WTC11 (cell line): ENCODE measurements around the gene GPR152. TPM values are rescaled to one million over a fixed set of nuclear protein-coding genes. Genes with fewer than 3 reads are reported as not detected.
A peak's percentile ranks its signal among the peaks of the same experiment; 100 is the strongest.

Source experiments
- ATAC-seq: fragments of 200-7000 bp; cut with Tn5 transposase; 2 replicates; pipeline ENCODE4 v1.10.0; 2021; ENCODE audit warnings: mild to moderate bottlenecking, moderate library complexity
- CTCF ChIA-PET: fragments of 300-600 bp; sonication (Branson Sonifier 250); formaldehyde crosslinking; loops from one replicate; lab custom pipeline; 2021; ENCODE audit warnings: antibody characterized with exemption; lab: Charles Lee
- POLR2A ChIA-PET: fragments of 350-600 bp; sonication (Branson Sonifier 250); formaldehyde crosslinking; loops from one replicate; lab custom pipeline; 2021; ENCODE audit warnings: antibody characterized with exemption; lab: Charles Lee
- DNase-seq: peaks from one replicate; pipeline ENCODE4 v3.0.0; 2021; ENCODE audit warnings: low spot score
- H3K27ac Mint-ChIP-seq: 2 replicates; pipeline ENCODE4 v1.8.0; 2021; ENCODE audit warnings: mixed read lengths
- H3K27me3 Mint-ChIP-seq: 2 replicates; pipeline ENCODE4 v1.8.0; 2021; ENCODE audit warnings: low read depth, mild to moderate bottlenecking, moderate library complexity, mixed read lengths
- H3K36me3 Mint-ChIP-seq: 2 replicates; pipeline ENCODE4 v1.8.0; 2021; ENCODE audit warnings: mixed read lengths
- H3K4me1 Mint-ChIP-seq: 2 replicates; pipeline ENCODE4 v1.8.0; 2022; ENCODE audit warnings: mixed read lengths
- H3K4me3 Mint-ChIP-seq: 2 replicates; pipeline ENCODE4 v1.8.0; 2021; ENCODE audit warnings: mild to moderate bottlenecking, moderate library complexity, mixed read lengths
- H3K9me3 Mint-ChIP-seq: 2 replicates; pipeline ENCODE4 v1.8.0; 2021; ENCODE audit warnings: mixed read lengths
- ATF1 ChIP-seq: sonication (generic); formaldehyde crosslinking; IDR thresholded peaks from 2 replicates; pipeline ENCODE4 v1.8.1; 2023; ENCODE audit warnings: mild to moderate bottlenecking, moderate library complexity, missing genetic modification reagents
- CDX4 ChIP-seq: fragments of 250-450 bp; sonication (Bioruptor Pico); IDR thresholded peaks from 2 replicates; pipeline ENCODE4 v1.9.0; 2021; ENCODE audit warnings: moderate library complexity, mild to moderate bottlenecking, inconsistent platforms, borderline replicate concordance
- FOXP4 ChIP-seq: sonication (generic); formaldehyde crosslinking; IDR thresholded peaks from 2 replicates; pipeline ENCODE4 v1.8.0; 2022; ENCODE audit warnings: mild to moderate bottlenecking, missing genetic modification reagents
- GABPB1 ChIP-seq: sonication (generic); formaldehyde crosslinking; IDR thresholded peaks from 2 replicates; pipeline ENCODE4 v1.8.1; 2023; ENCODE audit warnings: mild to moderate bottlenecking, missing genetic modification reagents
- GTF2I ChIP-seq: fragments of 250-450 bp; sonication (Bioruptor Pico); conservative IDR thresholded peaks from 2 replicates; pipeline ENCODE4 v1.4.0; 2021; ENCODE audit warnings: mild to moderate bottlenecking
- JAZF1 ChIP-seq: fragments of 250-450 bp; sonication (Bioruptor Pico); IDR thresholded peaks from 2 replicates; pipeline ENCODE4 v1.9.0; 2021; ENCODE audit warnings: moderate library complexity, mild to moderate bottlenecking, inconsistent platforms
- MLX ChIP-seq: sonication (generic); formaldehyde crosslinking; IDR thresholded peaks from 2 replicates; pipeline ENCODE4 v1.8.1; 2023; ENCODE audit warnings: mild to moderate bottlenecking, missing genetic modification reagents, moderate library complexity
- MXD4 ChIP-seq: fragments of 250-450 bp; sonication (Bioruptor Pico); IDR thresholded peaks from 2 replicates; pipeline ENCODE4 v1.8.0; 2021; ENCODE audit warnings: mild to moderate bottlenecking, moderate library complexity, borderline replicate concordance
- NR1H2 ChIP-seq: sonication (generic); formaldehyde crosslinking; IDR thresholded peaks from 2 replicates; pipeline ENCODE4 v1.9.0; 2021; ENCODE audit warnings: mild to moderate bottlenecking, moderate library complexity, missing genetic modification reagents
- PRDM15 ChIP-seq: sonication (generic); formaldehyde crosslinking; IDR thresholded peaks from 2 replicates; pipeline ENCODE4 v1.8.0; 2022; ENCODE audit warnings: missing genetic modification reagents
- PRRX2 ChIP-seq: fragments of 250-450 bp; sonication (Bioruptor Pico); IDR thresholded peaks from 2 replicates; pipeline ENCODE4 v1.8.0; 2021; ENCODE audit warnings: mild to moderate bottlenecking
- SP1 ChIP-seq: sonication (generic); formaldehyde crosslinking; conservative IDR thresholded peaks from 2 replicates; pipeline ENCODE4 v1.8.1; 2022; ENCODE audit warnings: missing genetic modification reagents
- TCF7 ChIP-seq: sonication (generic); formaldehyde crosslinking; IDR thresholded peaks from 2 replicates; pipeline ENCODE4 v1.8.0; 2022; ENCODE audit warnings: mild to moderate bottlenecking, low read depth, missing genetic modification reagents, moderate library complexity
- TP53 ChIP-seq: sonication (generic); formaldehyde crosslinking; IDR thresholded peaks from 2 replicates; pipeline ENCODE4 v1.8.1; 2023; ENCODE audit warnings: mild to moderate bottlenecking, missing genetic modification reagents
- USF1 ChIP-seq: sonication (generic); formaldehyde crosslinking; IDR thresholded peaks from 2 replicates; pipeline ENCODE4 v1.8.0; 2022; ENCODE audit warnings: mild to moderate bottlenecking, missing genetic modification reagents
- ZNF232 ChIP-seq: sonication (generic); formaldehyde crosslinking; IDR thresholded peaks from 2 replicates; pipeline ENCODE4 v1.8.0; 2022; ENCODE audit warnings: mild to moderate bottlenecking, missing genetic modification reagents
- ZNF671 ChIP-seq: fragments of 250-450 bp; sonication (Bioruptor Pico); IDR thresholded peaks from 2 replicates; pipeline ENCODE4 v1.8.0; 2021; ENCODE audit warnings: mild to moderate bottlenecking
- total RNA-seq: library from RNA; stranded (reverse); gene quantifications from 3 replicates; pipeline ENCODE4 v1.2.3, GENCODE V29; 2021

Gene GPR152
- total RNA-seq, 1 experiment from 2014 or later = not detected

GRCh38 chr11:67453816-67454732, 1.5 kb upstream of the GPR152 start:
- Mint-ChIP-seq H3K36me3 (no peaks in the 10 kb centered on the region), H3K27ac (no peak overlapping the region), H3K4me1 (no peaks in the 10 kb centered on the region), H3K9me3 (no peaks in the 10 kb centered on the region), H3K27me3 (peaks cover under 1% of the 10 kb centered on the region), H3K4me3 (no peak overlapping the region)
- no peak for TF ChIP-seq SP1 (CRISPR knock-in tag)
- ChIA-PET CTCF (interaction anchor here (0.5 kb wide), 1 partner anchor 1068 kb away, joined by 3 read pairs; no protein-coding TSS in a partner anchor), POLR2A (no interaction called here)
- ATAC-seq (no peak), DNase-seq (no peak)

- Mint-ChIP-seq H3K27me3 (peaks cover 3% of the 10 kb centered on the region), H3K4me3 (no peak overlapping the region), H3K27ac (0 out of 2 replicates have a peak overlapping the region, but pooled peaks have one; percentile 14), H3K36me3 (no peaks in the 10 kb centered on the region), H3K9me3 (no peaks in the 10 kb centered on the region), H3K4me1 (no peaks in the 10 kb centered on the region)
- ATAC-seq (no peak), DNase-seq (no peak)
- ChIA-PET CTCF (interaction anchor here (1.5 kb wide), 2 partner anchors 12 to 50 kb away, joined by 4 read pairs; no protein-coding TSS in a partner anchor), POLR2A (no interaction called here)
- TF ChIP-seq NR1H2 (no peak), ZNF232 (CRISPR knock-in tag) (no peak), PRRX2 (CRISPR knock-in tag) (no peak), FOXP4 (CRISPR knock-in tag) (no peak), GABPB1 (CRISPR knock-in tag) (no peak), ZNF671 (CRISPR knock-in tag) (no peak), JAZF1 (CRISPR knock-in tag) (no peak), CDX4 (no peak), USF1 (CRISPR knock-in tag) (no peak), GTF2I (CRISPR knock-in tag) (no peak), MLX (no peak)
Observed at GRCh38 chr11:67451658-67451976, 912 bp downstream of the GPR152 start.

GRCh38 chr11:67450796-67451657, 1.5 kb downstream of the GPR152 start:
- Mint-ChIP-seq H3K27ac (0 out of 2 replicates have a peak overlapping the region, but pooled peaks have one; percentile 14), H3K4me3 (no peak overlapping the region)
- DNase-seq = no peak

More at GRCh38 chr11:67450796-67451657, 1.5 kb downstream of the GPR152 start:
- ChIA-PET CTCF (interaction anchor here (1.0 to 1.5 kb wide), 4 partner anchors 12 to 59 kb away, joined by 3 to 5 read pairs (median 4); partner anchors contain the start of genes PPP1CA and RAD9A), POLR2A (no interaction called here)
- Mint-ChIP-seq H3K4me1 (no peaks in the 10 kb centered on the region), H3K9me3 (no peaks in the 10 kb centered on the region), H3K36me3 (no peaks in the 10 kb centered on the region), H3K27me3 (peaks cover 7% of the 10 kb centered on the region)
- TF ChIP-seq ATF1 (no peak), CDX4 (no peak), TCF7 (CRISPR knock-in tag) (no peak), PRDM15 (CRISPR knock-in tag) (no peak), TP53 (CRISPR knock-in tag) (no peak), MXD4 (CRISPR knock-in tag) (no peak)
- ATAC-seq = no peak
